Liver (tissue), 9 donors: ENCODE data around the gene SLX9. TPM values are rescaled to one million over a fixed set of nuclear protein-coding genes. Genes with fewer than 3 reads are reported as not detected.

Source experiments
- DNase-seq: peaks from one replicate; pipeline ENCODE4 v3.0.0-alpha.2; 2017; ENCODE audit warnings: low spot score
- H3K27ac ChIP-seq, 2 donors: one replicate each; pipeline ENCODE4 v1.7.0; 2013; ENCODE audit warnings: inconsistent platforms in 2 of 2, low read length in 2 of 2, control low read depth in 1 of 2, low read depth in 1 of 2, mild to moderate bottlenecking in 1 of 2
- H3K27me3 ChIP-seq, 4 donors: one replicate each; pipeline versions ENCODE4 v1.6.1 to v1.7.0; 2013; ENCODE audit warnings: low read length in 3 of 4, inconsistent platforms in 1 of 4, mild to moderate bottlenecking in 1 of 4, moderate library complexity in 1 of 4; ENCODE audit not compliant: control insufficient read depth in 4 of 4, insufficient read depth in 4 of 4
- H3K36me3 ChIP-seq, 4 donors: one replicate each; pipeline versions ENCODE4 v1.6.1 to v1.7.0; 2013; ENCODE audit warnings: low read length in 3 of 4, mild to moderate bottlenecking in 3 of 4, low read depth in 1 of 4, moderate library complexity in 1 of 4; ENCODE audit not compliant: control insufficient read depth in 4 of 4, insufficient read depth in 3 of 4
- H3K4me1 ChIP-seq, 4 donors: one replicate each; pipeline versions ENCODE4 v1.6.1 to v1.7.0; 2013; ENCODE audit warnings: low read length in 3 of 4, mild to moderate bottlenecking in 3 of 4, moderate library complexity in 1 of 4; ENCODE audit not compliant: control insufficient read depth in 4 of 4, insufficient read depth in 4 of 4
- H3K4me3 ChIP-seq, 3 donors: one replicate each; pipeline versions ENCODE4 v1.6.1 to v1.7.0; 2013; ENCODE audit warnings: low read length in 3 of 3, control low read depth in 1 of 3, low read depth in 1 of 3, mild to moderate bottlenecking in 1 of 3
- H3K9ac ChIP-seq, 2 donors: one replicate each; pipeline ENCODE4 v1.7.0; 2013; ENCODE audit warnings: low read length in 2 of 2, mild to moderate bottlenecking in 2 of 2, moderate library complexity in 2 of 2, control low read depth in 1 of 2, low read depth in 1 of 2
- H3K9me3 ChIP-seq, 4 donors: one replicate each; pipeline versions ENCODE4 v1.6.1 to v1.7.0; 2013; ENCODE audit warnings: low read length in 3 of 4; ENCODE audit not compliant: control insufficient read depth in 4 of 4
- CTCF ChIP-seq: fragments of 150-350 bp; IDR thresholded peaks from 2 replicates; pipeline ENCODE4 v1.5.1; 2017; ENCODE audit warnings: improper control_type of control experiment, low read depth, low read length; ENCODE audit not compliant: missing input control
- EGR1 ChIP-seq, 2 donors: IDR thresholded peaks; 2 replicates each; pipeline ENCODE4 v1.6.1; 2016 to 2018; ENCODE audit warnings: antibody characterized with exemption in 2 of 2, low read depth in 2 of 2
- FOXA1 ChIP-seq: IDR thresholded peaks from 2 replicates; pipeline ENCODE4 v1.6.1; 2016; ENCODE audit warnings: antibody characterized with exemption
- FOXA2 ChIP-seq: IDR thresholded peaks from 2 replicates; pipeline ENCODE4 v1.6.1; 2016; ENCODE audit warnings: antibody characterized with exemption
- GABPA ChIP-seq, 2 donors: IDR thresholded peaks in 1 of 2; conservative IDR thresholded peaks in 1 of 2; 2 replicates each; pipeline ENCODE4 v1.6.1; 2016; ENCODE audit warnings: antibody characterized with exemption in 2 of 2, mild to moderate bottlenecking in 1 of 2, moderate library complexity in 1 of 2
- HNF4G ChIP-seq: IDR thresholded peaks from 2 replicates; pipeline ENCODE4 v1.6.1; 2016; ENCODE audit warnings: antibody characterized with exemption
- JUND ChIP-seq, 2 donors: IDR thresholded peaks; 2 replicates each; pipeline ENCODE4 v1.6.1; 2016; ENCODE audit warnings: antibody characterized with exemption in 2 of 2
- MAX ChIP-seq: IDR thresholded peaks from 2 replicates; pipeline ENCODE4 v1.6.1; 2016; ENCODE audit warnings: antibody characterized with exemption
- NR2F2 ChIP-seq: IDR thresholded peaks from 2 replicates; pipeline ENCODE4 v1.6.1; 2016; ENCODE audit warnings: antibody characterized with exemption
- RAD21 ChIP-seq, 2 donors: IDR thresholded peaks; 2 replicates each; pipeline ENCODE4 v1.6.1; 2016; ENCODE audit warnings: antibody characterized with exemption in 2 of 2, mild to moderate bottlenecking in 2 of 2
- REST ChIP-seq: IDR thresholded peaks from 2 replicates; pipeline ENCODE4 v1.6.1; 2016; ENCODE audit warnings: antibody characterized with exemption, mild to moderate bottlenecking
- RXRA ChIP-seq, 2 donors: IDR thresholded peaks; 2 replicates each; pipeline ENCODE4 v1.6.1; 2017 to 2018; ENCODE audit warnings: antibody characterized with exemption in 2 of 2, mild to moderate bottlenecking in 1 of 2
- TAF1 ChIP-seq: conservative IDR thresholded peaks from 2 replicates; pipeline ENCODE4 v1.6.1; 2016; ENCODE audit warnings: antibody characterized with exemption, mild to moderate bottlenecking
- YY1 ChIP-seq: IDR thresholded peaks from 2 replicates; pipeline ENCODE4 v1.6.1; 2016; ENCODE audit warnings: antibody characterized with exemption, mild to moderate bottlenecking
- ZBTB33 ChIP-seq: IDR thresholded peaks from 2 replicates; pipeline ENCODE4 v1.6.1; 2016; ENCODE audit warnings: antibody characterized with exemption
- WGBS: extraction: QIAGEN DNeasy Blood & Tissue Kit; methylation state at CpG from one replicate; pipeline ENCODE4 v1.1.7; 2013; 5-methylcytosine and 5-hydroxymethylcytosine counted together
- polyA plus RNA-seq, 2 donors: library from polyadenylated mRNA; stranded (reverse) in 1 of 2; unstranded in 1 of 2; fragments of 200-250 nt in 1 of 2; fragments of >200 nt in 1 of 2; fragmentation: Nextera tagmentation in 1 of 2; extraction: Ambion mirVana in 1 of 2; gene quantifications; one replicate each; pipeline versions ENCODE4 v1.2.1 to v1.2.3, GENCODE V29; 2013 to 2015
- total RNA-seq, 2 donors: library from RNA; depleted of rRNA; stranded (reverse); fragments of >200 nt; gene quantifications; one replicate each; pipeline ENCODE4 v1.2.3, GENCODE V29; 2014
- TF ChIP-seq, protein P1 (sequence below): IDR thresholded peaks from 2 replicates; pipeline ENCODE4 v1.6.1; 2016; ENCODE audit warnings: antibody characterized with exemption
- donor health status: healthy.
- donor health status: healthy.
- donor health status: healthy.
- donor health status: healthy.
- donor health status: healthy.

SLX9 gene
- total and polyA plus RNA-seq, 4 donors: 7.5 to 20.3 (median 12.2) TPM

GRCh38 chr21:45004059-45004422 lies 64.2 kb downstream of the SLX9 start:
- Histone ChIP-seq H3K36me3 (no peaks in the 10 kb centered on the region), H3K27ac (no peak overlapping the region), H3K9me3 (peaks cover 0 to 5% (median 0%) of the 10 kb centered on the region in 4 donors), H3K27me3 (no peaks in the 10 kb centered on the region), H3K4me1 (no peaks in the 10 kb centered on the region), H3K4me3 (no peak overlapping the region), H3K9ac (no peak overlapping the region)
- 91% methylated on average over 8 of the region's 8 CpGs for WGBS
- no peak for DNase-seq
- TF ChIP-seq, protein P1, sequence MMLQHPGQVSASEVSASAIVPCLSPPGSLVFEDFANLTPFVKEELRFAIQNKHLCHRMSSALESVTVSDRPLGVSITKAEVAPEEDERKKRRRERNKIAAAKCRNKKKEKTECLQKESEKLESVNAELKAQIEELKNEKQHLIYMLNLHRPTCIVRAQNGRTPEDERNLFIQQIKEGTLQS: no peak
- TF ChIP-seq FOXA2: no peak
- TF ChIP-seq RXRA (IDR thresholded peaks at IDR 0.05): no peak
- TF ChIP-seq GABPA (IDR thresholded peaks at IDR 0.05 in 1 of 2, conservative IDR thresholded peaks at IDR 0.05 in 1 of 2): no peak
- TF ChIP-seq MAX: no peak
- no peak for TF ChIP-seq EGR1 (IDR thresholded peaks at IDR 0.05; ENCODE audit: low read depth in 2 of 2)
- no peak for TF ChIP-seq NR2F2
- TF ChIP-seq JUND (IDR thresholded peaks at IDR 0.05): no peak
- no peak for TF ChIP-seq CTCF
- no peak for TF ChIP-seq REST
- no peak for TF ChIP-seq HNF4G
- no peak for TF ChIP-seq YY1
- TF ChIP-seq FOXA1: no peak

DNA sequence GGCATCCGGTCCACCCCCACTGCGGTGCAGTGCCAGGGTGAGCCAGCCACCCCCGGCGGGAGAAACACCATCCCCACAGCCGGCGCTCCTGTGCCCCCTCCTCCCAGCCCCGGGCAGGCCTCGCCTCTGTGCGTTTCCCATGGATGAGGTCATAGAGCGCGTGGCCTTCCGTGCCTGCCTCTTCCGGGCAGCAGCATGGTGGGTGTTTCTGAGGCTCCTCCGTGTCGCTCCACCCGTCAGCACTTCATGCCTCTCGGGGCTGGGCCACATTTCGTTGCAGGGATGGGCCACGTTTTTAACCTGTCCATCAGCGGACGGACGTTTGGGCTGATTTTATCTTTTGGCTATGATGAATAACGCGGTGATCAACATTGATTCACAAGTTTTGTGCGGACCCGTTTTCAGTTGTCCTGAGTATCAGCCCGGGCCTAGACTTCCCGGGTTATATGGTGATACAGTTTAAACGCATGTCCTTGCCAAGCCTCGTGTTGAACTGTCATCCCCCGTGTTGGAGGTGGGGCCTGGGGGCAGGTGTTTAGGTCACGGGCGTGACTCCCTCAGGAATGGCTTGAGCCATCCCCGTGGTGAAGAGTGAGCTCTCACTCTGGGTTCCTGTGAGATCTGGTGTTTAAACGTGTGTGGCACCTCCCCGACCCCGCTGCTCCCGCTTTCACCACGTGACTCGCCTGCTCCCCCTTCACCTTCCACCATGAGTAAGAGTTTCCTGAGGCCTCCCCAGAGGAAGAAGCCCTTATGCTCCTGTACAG lies 64.8 kb downstream of the SLX9 start:
- H3K4me3 ChIP-seq: no peak overlapping the region
- H3K27ac ChIP-seq: no peak overlapping the region
- H3K9me3 ChIP-seq: peaks cover 0 to 5% (median 0%) of the 10 kb centered on the region in 4 donors
- no peak overlapping the region for H3K9ac ChIP-seq
- WGBS: 87% methylated on average over 40 of the region's 40 CpGs
- DNase-seq: no peak
- no peaks in the 10 kb centered on the region for H3K4me1 ChIP-seq
- H3K27me3 ChIP-seq: no peaks in the 10 kb centered on the region
- H3K36me3 ChIP-seq: no peaks in the 10 kb centered on the region
- no peak for TF ChIP-seq NR2F2
- no peak for TF ChIP-seq TAF1
- no peak for TF ChIP-seq FOXA2
- no peak for TF ChIP-seq ZBTB33
- no peak for TF ChIP-seq GABPA (IDR thresholded peaks at IDR 0.05 in 1 of 2, conservative IDR thresholded peaks at IDR 0.05 in 1 of 2)
- TF ChIP-seq EGR1 (IDR thresholded peaks at IDR 0.05; ENCODE audit: low read depth in 2 of 2): no peak
- no peak for TF ChIP-seq RAD21 (IDR thresholded peaks at IDR 0.05)
- TF ChIP-seq JUND (IDR thresholded peaks at IDR 0.05): no peak
- no peak for TF ChIP-seq HNF4G
